Erythroblast (primary cell): ENCODE results near the gene APRT.
"Not testable (repeated sequence)": the region's sequence is repeated elsewhere in the genome, so short reads cannot be mapped to it uniquely, and the experiment has no call there.

Source experiments
- DNase-seq, 2 experiments: peaks; one replicate each; lab custom pipeline; 2025; lab: John Stamatoyannopoulos, UW
- GATA1 ChIP-seq: IDR thresholded peaks from 2 replicates; pipeline ENCODE4 v1.6.1; 2011; ENCODE audit warnings: low read depth, mild to moderate bottlenecking, control low read depth, low read length, moderate library complexity
- POLR2A ChIP-seq: IDR thresholded peaks from 2 replicates; pipeline ENCODE4 v1.6.1; 2011; ENCODE audit warnings: mild to moderate bottlenecking, low read length

APRT gene

GRCh38 chr16:88780142-88781062 is 31.3 kb downstream of the APRT start:
- TF ChIP-seq POLR2A (no peak), GATA1 (no peak)
- peak in 1 of 2 experiments; percentile 43 for DNase-seq

GRCh38 chr16:88779406-88780141 is 32.2 kb downstream of the APRT start:
- no peak for DNase-seq
- no peak for TF ChIP-seq POLR2A
- no peak for TF ChIP-seq GATA1

GRCh38 chr16:88778541-88779065 is 33.1 kb downstream of the APRT start:
- TF ChIP-seq GATA1 (no peak), POLR2A (no peak)

GRCh38 chr16:88778271-88778525 is 33.5 kb downstream of the APRT start:
- TF ChIP-seq POLR2A: no peak
- TF ChIP-seq GATA1: no peak
- no peak for DNase-seq

More at GRCh38 chr16:88778541-88779065, 33.1 kb downstream of the APRT start:
- no peak for DNase-seq

- no peak for DNase-seq
- no peak for TF ChIP-seq POLR2A
- TF ChIP-seq GATA1: no peak
These were observed 34.1 kb downstream of the APRT start for GRCh38 chr16:88777471-88778270.

- TF ChIP-seq POLR2A (no peak), GATA1 (no peak)
- DNase-seq: no peak
These were observed 35.9 kb downstream of the APRT start for GRCh38 chr16:88775825-88776224.

- DNase-seq: no peak
- TF ChIP-seq GATA1 (no peak), POLR2A (no peak)
These were observed 37.0 kb downstream of the APRT start for GRCh38 chr16:88774544-88775393.

- TF ChIP-seq GATA1 (no peak), POLR2A (no peak)
- DNase-seq: peak; percentile 92 to 93
These were observed 37.9 kb downstream of the APRT start for GRCh38 chr16:88773812-88774291.

- peak; percentile 52 to 60 for DNase-seq
- TF ChIP-seq POLR2A (no peak), GATA1 (no peak)
These were observed 38.6 kb downstream of the APRT start for GRCh38 chr16:88772871-88773811.

GRCh38 chr16:88771781-88772180 is 39.9 kb downstream of the APRT start:
- not testable (repeated sequence) for DNase-seq

- TF ChIP-seq GATA1 (no peak), POLR2A (no peak)
- no peak for DNase-seq
These were observed 40.4 kb downstream of the APRT start for GRCh38 chr16:88771294-88771772.
